Memory B cell (primary cell): ENCODE results near the gene CFI.

Experiments used
- ATAC-seq: fragments of 150-1000 bp; cut with Tn5 transposase; 2 replicates; pipeline ENCODE4 v1.10.0; 2021; ENCODE audit warnings: low read depth, mild to moderate bottlenecking, moderate library complexity
- DNase-seq, 2 donors: peaks; one replicate each; pipeline ENCODE4 v3.0.0; 2022; ENCODE audit warnings: low spot score in 2 of 2
- H3K27ac Mint-ChIP-seq: one replicate; pipeline ENCODE4 v1.8.0; 2022; ENCODE audit warnings: mild to moderate bottlenecking, moderate library complexity, mixed read lengths
- H3K27me3 Mint-ChIP-seq: one replicate; pipeline ENCODE4 v1.8.0; 2022; ENCODE audit warnings: mixed read lengths
- H3K36me3 Mint-ChIP-seq: one replicate; pipeline ENCODE4 v1.8.0; 2022; ENCODE audit warnings: mild to moderate bottlenecking, mixed read lengths
- H3K4me1 Mint-ChIP-seq: one replicate; pipeline ENCODE4 v1.8.0; 2022; ENCODE audit warnings: mixed read lengths
- H3K4me3 Mint-ChIP-seq: one replicate; pipeline ENCODE4 v1.8.0; 2022; ENCODE audit warnings: mild to moderate bottlenecking, moderate library complexity, mixed read lengths
- H3K9me3 Mint-ChIP-seq: one replicate; pipeline ENCODE4 v1.8.0; 2022; ENCODE audit warnings: mixed read lengths

CFI gene

DNA sequence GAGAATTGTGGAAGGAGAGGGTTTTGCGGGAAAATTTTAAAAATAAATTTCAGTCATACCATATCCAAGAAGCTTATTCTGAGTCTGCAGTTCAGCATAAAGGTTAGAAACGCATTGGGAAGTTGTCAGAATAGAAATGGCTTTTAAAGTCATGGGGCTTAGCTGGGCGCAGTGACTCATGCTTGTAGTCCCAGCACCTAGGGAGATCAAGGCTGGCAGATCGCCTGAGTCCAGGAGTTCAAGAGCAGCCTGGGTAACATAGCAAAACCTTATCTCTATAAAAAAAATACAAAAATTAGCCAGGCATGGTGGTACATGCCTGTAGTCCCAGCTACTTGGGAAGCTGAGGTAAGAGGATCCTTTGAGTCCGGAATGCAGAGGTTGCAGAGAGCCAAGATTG, 68.1 kb downstream of the CFI start:
- Mint-ChIP-seq H3K9me3 (no peaks in the 10 kb centered on the region), H3K4me1 (peaks cover 5% of the 10 kb centered on the region), H3K27ac (no peak overlapping the region), H3K27me3 (peaks cover 4% of the 10 kb centered on the region), H3K36me3 (no peaks in the 10 kb centered on the region), H3K4me3 (no peak overlapping the region)
- DNase-seq (no peak), ATAC-seq (no peak)

DNA sequence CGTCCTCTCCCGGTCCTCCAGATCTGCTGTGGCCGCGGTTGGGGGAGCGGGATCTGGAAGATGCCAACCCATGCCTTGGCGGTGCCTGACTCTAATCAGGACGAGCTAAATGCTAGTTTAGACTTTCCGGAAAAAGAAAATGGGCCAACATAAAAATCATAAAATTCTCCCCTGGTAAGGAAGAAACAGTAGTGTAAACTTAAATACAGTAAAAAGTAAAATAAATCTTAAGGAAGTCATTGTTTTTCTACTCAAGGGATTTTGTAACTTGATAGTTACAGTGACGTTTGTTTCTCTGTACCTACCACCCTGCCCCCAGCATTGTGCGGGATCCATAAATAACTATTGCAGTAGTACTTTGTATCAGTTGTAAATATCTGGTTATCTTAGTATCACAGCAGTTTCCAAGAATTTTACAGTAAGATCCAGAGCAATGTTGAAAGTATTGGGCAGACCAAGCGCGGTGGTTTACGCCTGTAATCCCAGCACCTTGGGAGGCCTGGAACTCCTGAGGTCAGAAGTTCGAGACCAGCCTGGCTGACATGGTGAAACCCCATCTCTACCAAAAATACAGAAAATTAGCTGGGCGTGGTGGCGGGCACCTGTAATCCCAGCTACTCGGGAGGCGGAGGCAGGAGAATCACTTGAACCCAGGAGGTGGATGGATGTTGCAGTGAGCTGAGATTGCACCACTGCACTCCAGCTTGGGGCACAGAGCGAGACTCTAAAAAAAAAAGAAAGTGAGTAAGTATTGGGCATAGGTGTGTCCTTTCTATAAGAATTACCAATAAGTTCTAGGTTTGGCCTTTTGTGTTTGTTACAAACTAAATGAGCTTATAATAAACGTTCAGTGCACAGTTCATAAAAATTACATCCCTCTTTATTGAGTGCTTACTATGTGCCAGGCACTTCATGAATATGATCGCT, 70.9 kb downstream of the CFI start:
- Mint-ChIP-seq H3K36me3 (peaks cover 5% of the 10 kb centered on the region), H3K9me3 (no peaks in the 10 kb centered on the region), H3K4me3 (peak overlapping the region; percentile 82), H3K27me3 (no peaks in the 10 kb centered on the region), H3K27ac (peak overlapping the region; percentile 70), H3K4me1 (peaks cover 6% of the 10 kb centered on the region)
- ATAC-seq (no peak), DNase-seq (no peak)

DNA sequence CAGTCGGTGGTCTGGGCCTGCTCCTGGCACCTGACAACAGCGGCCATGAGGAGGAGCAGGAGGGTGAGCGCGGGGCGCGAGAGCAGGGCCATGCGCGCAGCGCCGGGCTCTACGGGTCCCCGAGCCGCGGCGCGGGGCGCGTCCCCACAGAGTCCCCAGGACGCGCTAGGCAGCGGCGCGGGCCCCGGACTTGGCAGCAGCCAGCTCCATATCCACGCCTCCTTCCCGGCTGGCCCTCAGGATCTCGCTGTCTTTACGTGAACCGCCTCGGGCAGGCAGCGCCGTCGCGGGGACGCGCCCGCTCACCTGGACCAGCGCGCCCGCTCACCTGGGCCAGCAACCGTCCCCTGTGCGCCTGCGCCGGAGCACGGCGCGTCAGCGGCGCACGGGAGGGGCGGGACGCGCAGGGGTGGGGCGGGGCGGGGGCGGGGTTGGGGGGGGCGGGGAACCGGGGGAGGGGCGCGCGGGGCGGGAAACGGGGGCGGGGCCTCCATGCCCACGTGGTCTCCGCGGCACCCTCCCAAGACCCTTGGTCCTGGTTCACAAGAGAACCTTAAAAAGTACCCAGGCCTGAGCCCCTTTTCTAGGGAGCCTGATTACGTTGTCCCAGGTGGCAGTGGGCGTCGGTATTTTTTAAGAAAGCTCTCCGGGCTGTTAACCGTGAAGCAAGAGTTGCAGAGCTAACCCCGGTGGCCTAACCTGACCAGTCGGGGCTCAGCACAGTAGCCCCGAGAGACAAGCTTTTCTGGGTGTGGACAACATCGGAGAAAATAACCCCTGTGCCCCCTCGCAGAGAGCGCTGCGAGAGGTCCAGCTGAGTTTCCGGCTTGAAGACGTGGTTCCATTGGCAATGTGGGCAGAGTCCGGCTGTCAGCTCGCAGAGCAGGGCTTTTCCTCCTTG, 71.8 kb downstream of the CFI start, which contains the start of gene PLA2G12A:
Gene PLA2G12A, minus strand, starts transcription at position 353 of the 901 bp plus-strand sequence. Its CDS starts 261 bp downstream, at position 92.
- Mint-ChIP-seq H3K4me3 (peak within 1 kb of the TSS; percentile 91), H3K9me3 (no peaks in the 10 kb centered on the region), H3K4me1 (peaks cover 6% of the 10 kb centered on the region), H3K27ac (peak within 1 kb of the TSS; percentile 70), H3K36me3 (peaks cover 6% of the 10 kb centered on the region), H3K27me3 (no peaks in the 10 kb centered on the region)
- ATAC-seq (peak; percentile 83), DNase-seq (peak; percentile 79 to 83)

DNA sequence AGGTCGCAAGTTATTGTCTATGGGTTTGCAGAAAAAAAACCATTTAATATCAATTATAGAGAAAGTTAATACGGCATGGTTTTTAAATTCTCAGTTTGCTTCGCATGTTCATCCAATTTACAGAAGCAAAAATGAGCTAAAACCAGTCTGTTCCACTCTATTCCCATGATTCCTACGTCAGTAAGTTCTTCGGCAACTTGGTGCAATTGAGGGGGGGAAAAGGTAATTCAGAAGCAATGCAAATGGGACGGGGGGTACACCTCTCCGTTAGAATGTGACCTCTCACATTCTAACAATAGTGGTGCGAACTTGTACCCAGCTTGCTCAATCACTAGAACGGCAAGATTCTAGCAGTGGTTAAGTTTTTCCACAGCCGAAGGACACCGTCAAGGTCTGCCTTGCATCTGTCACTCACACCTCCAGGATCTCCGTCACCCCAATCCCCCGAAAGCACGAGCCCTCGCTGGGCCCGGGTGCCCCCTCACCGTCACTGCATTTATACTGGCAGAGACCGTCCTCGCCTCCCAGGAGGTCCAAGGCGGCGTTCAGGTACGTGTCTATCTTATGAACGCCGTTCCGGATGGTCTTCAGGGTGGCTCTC, 72.6 kb downstream of the CFI start:
- Mint-ChIP-seq H3K4me3 (peak overlapping the region; percentile 91), H3K27ac (peak overlapping the region; percentile 70), H3K36me3 (peaks cover 6% of the 10 kb centered on the region), H3K9me3 (no peaks in the 10 kb centered on the region), H3K4me1 (peaks cover 6% of the 10 kb centered on the region), H3K27me3 (no peaks in the 10 kb centered on the region)
- no peak for DNase-seq
- ATAC-seq, result no peak

DNA sequence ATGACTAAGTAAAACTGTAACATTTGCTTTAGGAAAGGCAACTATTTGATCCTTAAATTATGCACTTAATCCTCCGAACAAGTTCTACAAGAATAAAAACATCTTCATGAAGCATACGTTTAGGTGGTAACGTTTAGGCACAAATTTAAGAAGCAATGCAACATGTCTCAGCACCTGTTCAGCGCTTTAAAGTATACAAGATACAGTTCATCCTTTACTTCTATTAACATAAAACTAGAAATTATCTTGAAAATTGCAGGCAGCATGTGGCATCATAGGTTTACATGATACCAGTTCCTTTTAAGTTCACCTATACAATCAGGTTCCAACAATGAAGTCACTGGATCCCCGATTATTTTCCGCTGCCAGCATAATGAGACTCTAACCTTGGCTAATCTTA, 73.4 kb downstream of the CFI start:
- Mint-ChIP-seq H3K27me3 (no peaks in the 10 kb centered on the region), H3K27ac (no peak overlapping the region), H3K9me3 (no peaks in the 10 kb centered on the region), H3K4me1 (peaks cover 6% of the 10 kb centered on the region), H3K36me3 (peaks cover 6% of the 10 kb centered on the region), H3K4me3 (no peak overlapping the region)
- DNase-seq (no peak), ATAC-seq (no peak)

DNA sequence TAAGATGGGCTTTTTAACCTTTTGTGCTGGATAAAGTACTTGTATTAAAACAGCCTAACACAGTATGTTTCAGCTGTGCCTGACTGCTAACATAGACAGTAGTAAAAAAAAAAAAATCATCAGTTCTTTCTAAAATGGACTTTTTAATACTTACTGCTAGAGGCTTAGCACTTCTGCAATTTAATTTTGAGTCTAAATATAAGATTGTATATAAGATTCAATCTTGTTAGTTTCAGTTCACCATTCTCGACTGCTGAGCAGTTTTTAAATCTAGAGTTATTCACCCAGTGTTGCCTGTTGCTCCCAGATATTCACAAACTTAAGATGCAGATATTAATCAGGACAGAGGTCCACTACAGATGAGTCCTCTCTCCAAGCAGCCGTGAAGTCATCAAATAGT, 78.7 kb downstream of the CFI start:
- Mint-ChIP-seq H3K27ac (no peak overlapping the region), H3K27me3 (no peaks in the 10 kb centered on the region), H3K4me3 (no peak overlapping the region), H3K36me3 (peaks cover 11% of the 10 kb centered on the region), H3K9me3 (no peaks in the 10 kb centered on the region), H3K4me1 (peaks cover 5% of the 10 kb centered on the region)
- DNase-seq (no peak), ATAC-seq (peak; percentile 39)

DNA sequence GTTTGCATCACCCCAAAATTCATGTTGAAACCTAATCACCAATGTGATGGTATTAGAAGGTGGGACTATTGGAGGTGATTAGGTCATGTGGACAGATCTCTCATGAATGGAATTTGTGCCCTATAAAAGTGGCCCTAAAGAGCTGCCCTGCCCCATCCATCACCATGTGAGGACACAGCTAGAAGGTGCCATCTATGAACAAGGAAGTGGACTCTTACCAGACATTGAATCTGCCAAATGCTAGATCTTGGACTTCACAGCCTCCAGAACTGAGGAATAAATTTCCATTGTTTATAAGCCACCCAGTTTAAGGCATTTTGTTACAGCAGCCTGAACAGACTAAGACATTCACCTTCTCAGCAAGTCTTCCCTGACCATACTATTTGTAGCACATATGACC, 79.4 kb downstream of the CFI start:
- Mint-ChIP-seq H3K27me3 (no peaks in the 10 kb centered on the region), H3K36me3 (peaks cover 11% of the 10 kb centered on the region), H3K27ac (no peak overlapping the region), H3K4me3 (no peak overlapping the region), H3K9me3 (no peaks in the 10 kb centered on the region), H3K4me1 (peaks cover 4% of the 10 kb centered on the region)
- DNase-seq (no peak), ATAC-seq (no peak)

DNA sequence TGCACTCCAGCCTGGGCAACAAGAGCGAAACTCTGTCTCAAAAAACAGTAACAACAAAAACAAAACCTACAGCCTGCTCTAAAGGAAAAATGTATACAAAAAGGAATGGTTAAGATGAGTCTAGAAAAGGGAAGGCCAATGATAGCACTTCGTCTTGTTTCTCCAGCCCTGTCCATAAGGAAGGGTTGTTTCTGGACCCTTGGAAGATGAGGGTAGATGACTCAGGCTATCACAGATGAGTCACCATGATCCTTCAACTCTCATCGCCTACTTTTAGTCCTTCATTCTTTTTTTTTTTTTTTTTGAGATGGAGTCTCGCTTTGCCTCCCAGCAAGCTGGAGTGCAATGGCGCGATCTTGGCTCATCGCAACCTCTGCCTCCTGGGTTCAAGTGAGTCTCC, 80.8 kb downstream of the CFI start:
- H3K36me3 Mint-ChIP-seq, result peaks cover 10% of the 10 kb centered on the region
- ATAC-seq (no peak), DNase-seq (no peak)
- no peaks in the 10 kb centered on the region for H3K9me3 Mint-ChIP-seq
- H3K4me3 Mint-ChIP-seq, result no peak overlapping the region
- no peaks in the 10 kb centered on the region for H3K27me3 Mint-ChIP-seq
- H3K27ac Mint-ChIP-seq, result no peak overlapping the region
- H3K4me1 Mint-ChIP-seq, result peaks cover 4% of the 10 kb centered on the region

DNA sequence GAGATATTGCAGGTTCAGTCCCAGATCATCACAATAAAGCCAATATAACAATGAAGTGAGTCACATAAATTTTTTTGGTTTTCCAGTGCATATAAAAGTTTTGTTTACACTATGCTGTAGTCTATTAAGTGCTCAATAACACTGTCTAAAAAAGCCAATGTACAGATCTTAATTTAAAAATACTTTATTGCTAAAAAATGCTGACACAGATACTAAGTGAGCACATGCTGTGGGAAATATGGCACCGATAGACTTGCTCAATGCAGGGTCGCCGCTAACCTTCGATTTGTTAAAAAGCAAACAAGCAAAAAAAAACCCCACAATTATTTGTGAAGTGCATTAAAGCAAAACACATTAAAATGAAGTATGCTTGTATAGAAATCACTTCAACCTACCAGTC, 82.2 kb downstream of the CFI start:
- Mint-ChIP-seq H3K27ac (no peak overlapping the region), H3K36me3 (peaks cover 8% of the 10 kb centered on the region), H3K4me3 (no peak overlapping the region), H3K9me3 (no peaks in the 10 kb centered on the region), H3K27me3 (no peaks in the 10 kb centered on the region), H3K4me1 (peaks cover 4% of the 10 kb centered on the region)
- ATAC-seq (no peak), DNase-seq (no peak)

DNA sequence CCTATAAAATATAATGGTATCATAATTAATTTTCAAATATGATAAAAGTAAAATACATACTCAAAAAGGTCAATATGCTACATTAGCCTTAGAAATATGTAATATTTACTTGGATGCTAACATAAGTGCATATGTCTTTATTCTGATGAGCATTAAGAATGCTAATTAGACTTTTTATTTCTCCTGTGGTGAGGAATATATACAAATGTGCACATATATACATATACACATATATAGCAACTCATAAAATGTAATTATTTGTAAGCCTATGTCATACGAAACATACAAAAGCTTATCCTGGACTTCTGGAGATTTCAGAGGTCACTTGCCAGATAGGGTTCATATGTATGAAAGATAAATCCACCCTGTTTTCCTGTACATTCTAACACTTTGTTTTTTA, 83.0 kb downstream of the CFI start:
- Mint-ChIP-seq H3K27me3 (no peaks in the 10 kb centered on the region), H3K4me3 (no peak overlapping the region), H3K27ac (no peak overlapping the region), H3K9me3 (no peaks in the 10 kb centered on the region), H3K4me1 (peaks cover 4% of the 10 kb centered on the region), H3K36me3 (peaks cover 8% of the 10 kb centered on the region)
- ATAC-seq, result no peak
- no peak for DNase-seq

DNA sequence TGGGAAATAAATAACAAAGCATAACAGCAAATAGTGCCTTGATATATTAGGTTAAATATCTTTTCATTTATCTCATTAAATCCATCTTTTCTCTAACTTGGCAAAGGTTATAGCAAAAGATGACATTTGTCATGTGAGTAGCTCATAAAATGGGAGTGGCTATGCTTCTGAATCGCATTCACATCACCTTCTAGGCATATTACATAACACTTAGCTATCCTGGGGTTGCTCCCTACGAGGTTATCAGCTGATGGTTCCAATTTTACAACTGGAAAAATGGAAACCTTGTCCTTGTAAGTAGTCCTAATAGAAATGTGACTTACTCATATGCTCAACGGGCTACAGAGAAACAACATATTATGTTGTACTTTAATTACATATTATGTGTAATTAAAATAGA, 88.3 kb downstream of the CFI start:
- DNase-seq (no peak), ATAC-seq (no peak)
- Mint-ChIP-seq H3K27me3 (no peaks in the 10 kb centered on the region), H3K4me1 (no peaks in the 10 kb centered on the region), H3K9me3 (no peaks in the 10 kb centered on the region), H3K27ac (no peak overlapping the region), H3K4me3 (no peak overlapping the region), H3K36me3 (peaks cover 8% of the 10 kb centered on the region)

DNA sequence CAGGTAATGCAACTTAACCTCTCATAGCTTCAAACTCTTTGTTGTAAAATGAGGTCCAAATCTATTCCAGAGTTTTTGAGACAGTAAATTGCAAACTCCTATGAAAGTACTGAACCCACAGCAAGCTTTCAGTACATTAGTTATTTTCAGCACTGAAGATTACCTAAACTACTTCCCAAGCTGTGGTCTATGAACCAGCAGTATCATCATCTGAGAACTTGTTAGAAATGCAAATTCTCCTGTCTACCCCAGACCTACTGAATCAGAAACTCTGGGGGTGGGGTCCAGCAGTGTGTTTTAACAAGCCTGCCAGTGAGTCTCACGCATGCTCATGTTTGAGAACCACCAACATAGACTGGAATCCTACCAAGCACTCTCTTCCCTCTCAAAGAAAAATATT, 92.8 kb downstream of the CFI start:
- Mint-ChIP-seq H3K36me3 (peaks cover 3% of the 10 kb centered on the region), H3K9me3 (no peaks in the 10 kb centered on the region)

DNA sequence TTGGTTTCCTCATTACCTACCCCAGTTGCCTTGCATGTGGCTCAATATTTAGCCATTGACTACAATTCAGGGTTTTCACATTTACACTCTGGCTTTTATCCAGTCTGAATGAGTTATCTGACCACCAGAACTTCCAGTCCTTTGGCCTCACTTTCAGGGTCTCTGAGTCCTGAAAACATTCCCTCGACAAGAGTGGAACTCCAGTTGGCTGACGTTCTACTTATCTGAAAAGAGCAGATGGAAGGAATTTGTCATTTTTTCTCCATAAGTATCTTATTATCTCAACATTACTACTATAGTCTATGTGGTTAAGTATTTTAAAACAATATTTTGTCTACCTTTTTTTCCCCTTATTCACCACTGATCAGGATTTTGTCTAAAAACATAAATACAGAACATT, 93.4 kb downstream of the CFI start:
- Mint-ChIP-seq H3K27ac (no peak overlapping the region), H3K36me3 (peaks cover 3% of the 10 kb centered on the region), H3K4me3 (no peak overlapping the region), H3K27me3 (no peaks in the 10 kb centered on the region), H3K4me1 (peaks cover 5% of the 10 kb centered on the region), H3K9me3 (no peaks in the 10 kb centered on the region)
- DNase-seq (no peak), ATAC-seq (no peak)

More for the DNA sequence above, 92.8 kb downstream of the CFI start:
- no peaks in the 10 kb centered on the region for H3K27me3 Mint-ChIP-seq
- peaks cover 2% of the 10 kb centered on the region for H3K4me1 Mint-ChIP-seq
- DNase-seq (no peak), ATAC-seq (no peak)
- H3K27ac Mint-ChIP-seq, result no peak overlapping the region
- no peak overlapping the region for H3K4me3 Mint-ChIP-seq
